GM12878 (cell line): Measurements from ENCODE around the gene CDK3. TPM values are rescaled to one million over a fixed set of nuclear protein-coding genes. Genes with fewer than 3 reads are reported as not detected.

Source experiments
- ATAC-seq: fragments of 200-7000 bp; cut with Tn5 transposase; 3 replicates; pipeline ENCODE4 v1.9.1; 2020; ENCODE audit warnings: mild to moderate bottlenecking, moderate library complexity
- BruUV-seq: library from RNA; stranded (reverse); fragments of 400-500 nt; replicated peaks from 2 replicates; lab custom pipeline; 2021; lab: Mats Ljungman, UMichigan
- CTCF ChIA-PET: fragments of 300-600 bp; sonication (Branson Sonifier 250); formaldehyde crosslinking; extraction: SDS; loops from one replicate; lab custom pipeline; 2021; ENCODE audit warnings: inconsistent platforms; lab: Yijun Ruan, JAX
- POLR2A ChIA-PET: fragments of 350-600 bp; formaldehyde crosslinking; extraction: SDS; loops from one replicate; lab custom pipeline; 2021; ENCODE audit warnings: inconsistent platforms; lab: Charles Lee
- RAD21 ChIA-PET: fragments of 300-600 bp; sonication (Branson Sonifier 250); formaldehyde crosslinking; loops from one replicate; lab custom pipeline; 2023; ENCODE audit warnings: antibody characterized with exemption; ENCODE audit not compliant: unreplicated experiment; lab: Charles Lee
- SMC1A ChIA-PET: fragments of 300-600 bp; sonication (Branson Sonifier 250); formaldehyde crosslinking; loops from one replicate; lab custom pipeline; 2023; ENCODE audit not compliant: unreplicated experiment, uncharacterized antibody; lab: Charles Lee
- DNase-seq: peaks from one replicate; pipeline ENCODE4 v3.0.0-alpha.2; 2011; ENCODE audit warnings: low read depth, low spot score
- FAIRE-seq: peaks from 3 replicates; lab custom pipeline; 2011; peaks lifted over from hg19 to GRCh38; lab: Jason Lieb, UNC
- H2AFZ ChIP-seq: 2 replicates; pipeline ENCODE4 v1.6.0; 2011; ENCODE audit warnings: low read depth, low read length, control low read depth; ENCODE audit not compliant: control insufficient read depth
- H3K27ac ChIP-seq: 2 replicates; pipeline ENCODE4 v1.5.1; 2011; ENCODE audit warnings: control low read depth; ENCODE audit not compliant: control insufficient read depth, insufficient read depth
- H3K27me3 ChIP-seq, 2 experiments: replicated peaks in 1 of 2; 2 replicates each; pipeline versions ENCODE4 v1.6.0 to v1.6.1; 2011; ENCODE audit warnings: low read length in 1 of 2; ENCODE audit not compliant: control insufficient read depth in 2 of 2, insufficient read depth in 2 of 2
- H3K36me3 ChIP-seq, 2 experiments: 2 replicates each; pipeline ENCODE4 v1.5.1; 2011; ENCODE audit warnings: low read length in 1 of 2; ENCODE audit not compliant: control insufficient read depth in 2 of 2, insufficient read depth in 2 of 2
- H3K4me1 ChIP-seq: 2 replicates; pipeline ENCODE4 v1.6.1; 2011; ENCODE audit warnings: mild to moderate bottlenecking, low read length, moderate library complexity, mixed read lengths; ENCODE audit not compliant: control insufficient read depth, insufficient read depth
- H3K4me2 ChIP-seq: 2 replicates; pipeline ENCODE4 v1.6.0; 2011; ENCODE audit warnings: control low read depth; ENCODE audit not compliant: control insufficient read depth, insufficient read depth
- H3K4me3 ChIP-seq: fragments of 200-600 bp; sonication (generic); 2 replicates; pipeline ENCODE4 v1.5.1; 2016
- H3K79me2 ChIP-seq: 2 replicates; pipeline ENCODE4 v1.6.0; 2011; ENCODE audit warnings: low read length; ENCODE audit not compliant: control insufficient read depth, insufficient read depth
- H3K9ac ChIP-seq: 2 replicates; pipeline ENCODE4 v1.8.0; 2011; ENCODE audit warnings: low read length, control low read depth, mixed read lengths; ENCODE audit not compliant: control insufficient read depth, insufficient read depth
- H3K9me3 ChIP-seq: replicated peaks from 3 replicates; pipeline ENCODE4 v1.5.1; 2011; ENCODE audit warnings: mild to moderate bottlenecking, low read length; ENCODE audit not compliant: control insufficient read depth, insufficient read depth
- H4K20me1 ChIP-seq: 2 replicates; pipeline ENCODE4 v1.6.0; 2011; ENCODE audit not compliant: control insufficient read depth, insufficient read depth
- BHLHE40 ChIP-seq, 2 experiments: fragments of 450-650 bp in 1 of 2; IDR thresholded peaks; 2 replicates each; pipeline ENCODE4 v1.6.1; 2011 to 2017; ENCODE audit warnings: low read depth in 2 of 2, borderline replicate concordance in 1 of 2, improper control_type of control experiment in 1 of 2, low read length in 1 of 2, mild to moderate bottlenecking in 1 of 2
- CBFB ChIP-seq: IDR thresholded peaks from 2 replicates; pipeline ENCODE4 v1.6.1; 2016; ENCODE audit warnings: antibody characterized with exemption, low read depth
- CBX5 ChIP-seq: sonication (generic); IDR thresholded peaks from 2 replicates; pipeline ENCODE4 v1.6.1; 2016; ENCODE audit warnings: low read depth, moderate library complexity, mild to moderate bottlenecking, inconsistent platforms
- CTCF ChIP-seq, 3 experiments: IDR thresholded peaks in 2 of 3; conservative IDR thresholded peaks in 1 of 3; 2 replicates each; pipeline ENCODE4 v1.5.1; 2011; ENCODE audit warnings: low read depth in 3 of 3, low read length in 3 of 3, mild to moderate bottlenecking in 3 of 3, control low read depth in 2 of 3, moderate library complexity in 2 of 3, inconsistent platforms in 1 of 3, mixed read lengths in 1 of 3; ENCODE audit not compliant: control insufficient read depth in 2 of 3, insufficient read depth in 1 of 3; ENCODE audit errors: extremely low read depth in 1 of 3
- MEF2B ChIP-seq: fragments of 450-650 bp; IDR thresholded peaks from 2 replicates; pipeline ENCODE4 v1.6.1; 2018; ENCODE audit warnings: mild to moderate bottlenecking, moderate library complexity; ENCODE audit not compliant: partially characterized antibody, poor library complexity, severe bottlenecking
- RAD21 ChIP-seq: IDR thresholded peaks from 2 replicates; pipeline ENCODE4 v1.6.1; 2011; ENCODE audit warnings: mild to moderate bottlenecking, low read depth, low read length, moderate library complexity; ENCODE audit not compliant: insufficient read depth
- YY1 ChIP-seq: IDR thresholded peaks from 2 replicates; pipeline ENCODE4 v1.6.1; 2011; ENCODE audit warnings: low read depth, mild to moderate bottlenecking, low read length
- WGBS: methylation state at CpG from one replicate; pipeline ENCODE4 v1.1.6; 2016; ENCODE audit warnings: low lambda C conversion rate; ENCODE audit not compliant: insufficient replicate concordance, insufficient coverage; ENCODE audit errors: missing lambda C conversion rate; 5-methylcytosine and 5-hydroxymethylcytosine counted together
- in situ Hi-C: fragments of 300-500 bp; cut with MboI; formaldehyde crosslinking; loops from 9 replicates; pipeline ENCODE4 v1.14.3; 2018; ENCODE audit warnings: mixed read lengths
- intact Hi-C: fragments of 100-400 bp; cut with micrococcal nuclease; formaldehyde crosslinking; loops from one replicate; pipeline ENCODE4 v1.14.2; 2022; ENCODE audit not compliant: unreplicated experiment
- polyA plus RNA-seq, 11 experiments: library from polyadenylated mRNA; depleted of rRNA in 4 of 11; unstranded in 6 of 11; stranded (reverse) in 5 of 11; fragments of >200 nt; fragmentation: Nextera tagmentation in 4 of 11; fragmentation: Illumina TruSeq in 1 of 11; extraction: Ambion mirVana in 4 of 11; extraction: Trizol in 1 of 11; gene quantifications; 1 replicate in 1 of 11; 2 replicates in 10 of 11; pipeline versions ENCODE4 v1.2.1 to v1.2.3, GENCODE V29; 2011 to 2016; ENCODE audit warnings: inconsistent platforms in 2 of 11, missing spikeins in 2 of 11, low read depth in 1 of 11
- total RNA-seq, 4 experiments: library from RNA; depleted of rRNA in 3 of 4; stranded (reverse); fragments of >200 nt in 3 of 4; fragmentation: Illumina TruSeq in 1 of 4; extraction: Trizol in 1 of 4; gene quantifications; 2 replicates each; pipeline versions ENCODE4 v1.2.1 to v1.2.3, GENCODE V29; 2013 to 2021
- TF ChIP-seq, protein P1 (sequence below): fragments of 150-350 bp; IDR thresholded peaks from 2 replicates; pipeline ENCODE4 v1.6.1; 2014; ENCODE audit warnings: mild to moderate bottlenecking, low read depth, low read length

CDK3 gene
- total and polyA plus RNA-seq, 10 of the 15 experiments (the other 5 are each of a cell fraction or from before 2014, with no cell fraction given): 1.1 to 7.1 (median 4.2) TPM

DNA sequence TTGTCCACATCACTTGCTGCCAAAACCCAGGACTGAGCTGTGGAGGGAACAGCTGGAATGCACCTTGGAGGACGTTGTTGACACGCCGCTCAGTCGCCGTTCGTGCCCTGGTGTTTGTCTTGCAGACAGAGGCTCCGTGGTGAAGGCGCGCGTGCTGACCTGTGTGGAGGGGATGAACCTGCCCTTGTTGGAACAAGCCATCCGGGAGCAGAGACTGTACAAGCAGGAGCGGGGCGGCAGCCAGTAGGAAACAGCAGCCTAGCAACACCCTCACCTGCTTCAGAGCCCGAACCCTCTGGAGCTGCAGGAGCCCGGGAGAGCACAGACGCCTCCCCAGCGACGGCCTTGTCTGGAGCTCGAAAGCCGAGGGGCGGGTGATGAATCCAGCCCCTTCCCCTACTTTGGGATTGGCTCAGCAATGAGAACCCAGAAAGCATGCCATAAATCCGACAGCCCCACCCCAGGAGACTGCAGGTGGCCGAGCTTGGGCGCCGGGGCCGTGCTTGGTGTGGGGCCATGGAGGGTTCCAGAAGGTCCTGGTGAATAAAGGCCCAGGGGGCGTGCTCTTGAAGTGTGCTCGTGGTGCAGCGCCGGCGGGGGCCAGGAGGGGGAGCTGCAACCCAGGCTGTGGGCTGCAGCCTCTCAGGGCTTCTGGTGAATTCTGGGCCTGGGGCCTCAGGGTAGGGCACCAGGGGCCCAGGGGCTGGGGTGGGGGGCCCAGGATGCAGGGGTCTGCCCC, 470 bp upstream of the CDK3 start:
- no peaks in the 10 kb centered on the region for H4K20me1 ChIP-seq
- intact Hi-C loops: no loop called here
- TF ChIP-seq, protein P1, sequence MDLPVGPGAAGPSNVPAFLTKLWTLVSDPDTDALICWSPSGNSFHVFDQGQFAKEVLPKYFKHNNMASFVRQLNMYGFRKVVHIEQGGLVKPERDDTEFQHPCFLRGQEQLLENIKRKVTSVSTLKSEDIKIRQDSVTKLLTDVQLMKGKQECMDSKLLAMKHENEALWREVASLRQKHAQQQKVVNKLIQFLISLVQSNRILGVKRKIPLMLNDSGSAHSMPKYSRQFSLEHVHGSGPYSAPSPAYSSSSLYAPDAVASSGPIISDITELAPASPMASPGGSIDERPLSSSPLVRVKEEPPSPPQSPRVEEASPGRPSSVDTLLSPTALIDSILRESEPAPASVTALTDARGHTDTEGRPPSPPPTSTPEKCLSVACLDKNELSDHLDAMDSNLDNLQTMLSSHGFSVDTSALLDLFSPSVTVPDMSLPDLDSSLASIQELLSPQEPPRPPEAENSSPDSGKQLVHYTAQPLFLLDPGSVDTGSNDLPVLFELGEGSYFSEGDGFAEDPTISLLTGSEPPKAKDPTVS: peak; percentile 80
- TF ChIP-seq MEF2B: no peak
- no peak for TF ChIP-seq CBX5
- TF ChIP-seq CTCF (IDR thresholded peaks at IDR 0.05 in 2 of 3, conservative IDR thresholded peaks at IDR 0.05 in 1 of 3; ENCODE audit: control insufficient read depth in 2 of 3, extremely low read depth in 1 of 3, insufficient read depth in 1 of 3, low read depth in 3 of 3, low read length in 3 of 3): peak; percentile 67 to 87 (median 72)
- TF ChIP-seq CBFB: no peak
- TF ChIP-seq BHLHE40 (IDR thresholded peaks at IDR 0.05; ENCODE audit: borderline replicate concordance in 1 of 2, low read depth in 2 of 2, low read length in 1 of 2): 0 out of 4 replicates have a peak, but pooled peaks of 1 of the 2 experiments have one; percentile 13
- peak; percentile 54 for TF ChIP-seq RAD21
- TF ChIP-seq YY1: 0 out of 2 replicates have a peak, but pooled peaks have one; percentile 33
- in situ Hi-C loops: no loop called here
- H3K27me3 ChIP-seq: no peaks in the 10 kb centered on the region
- no peaks in the 10 kb centered on the region for H3K9me3 ChIP-seq
- ChIA-PET POLR2A (interaction anchor here (0.5 to 1.1 kb wide), 4 partner anchors 9 to 127 kb away, joined by 3 to 6 read pairs (median 4); partner anchors contain the start of gene MRPL38), CTCF (interaction anchor here (0.9 to 12.8 kb wide), 15 partner anchors 8 to 280 kb away, joined by 3 to 128 read pairs (median 5); partner anchors contain the start of genes ACOX1, MRPL38 and TEN1), RAD21 (interaction anchor here (0.8 to 1.5 kb wide), 2 partner anchors 21 to 95 kb away, joined by 3 to 4 read pairs; partner anchors contain the start of genes ACOX1, MRPL38 and TEN1), SMC1A (interaction anchor here (0.8 to 10.8 kb wide), 5 partner anchors 9 to 178 kb away, joined by 3 to 61 read pairs (median 4); partner anchors contain the start of genes ACOX1, FBF1, MRPL38 and TEN1)
- WGBS: 71% methylated on average over 28 of the region's 31 CpGs
- peak; percentile 74 for ATAC-seq
- H3K4me1 ChIP-seq: peaks cover 16% of the 10 kb centered on the region
- H3K36me3 ChIP-seq: peaks cover 3% of the 10 kb centered on the region in 2 experiments; a peak in 2 of 4 replicates
- no peak overlapping the region for H3K27ac ChIP-seq
- H3K79me2 ChIP-seq: no peaks in the 10 kb centered on the region
- no peak for DNase-seq
- no peak for FAIRE-seq
- no peak overlapping the region for H3K4me2 ChIP-seq
- no peak overlapping the region for H3K4me3 ChIP-seq
- H2AFZ ChIP-seq: no peak overlapping the region
- no peak overlapping the region for H3K9ac ChIP-seq
- no TSS peak for BruUV-seq
